T47D (cell line): Measurements from ENCODE around the gene GNG4.
"Not testable (repeated sequence)": the region's sequence is repeated elsewhere in the genome, so short reads cannot be mapped to it uniquely, and the experiment has no call there.

Source experiments
- DNase-seq, 2 experiments: peaks; one replicate each; pipeline versions ENCODE4 v3.0.0 to v3.0.0-alpha.2; 2011 to 2012; ENCODE audit warnings: low read depth in 1 of 2, low spot score in 1 of 2
- JUND ChIP-seq: IDR thresholded peaks from 2 replicates; pipeline ENCODE4 v1.6.1; 2012; ENCODE audit warnings: low read depth
- in situ Hi-C: cut with HindIII; loops from 2 replicates; pipeline ENCODE4 v1.10.0; 2016; ENCODE audit warnings: low sequenced_read_pairs, low pct_unique_long_range_greater_than_20kb

GNG4 gene

DNA sequence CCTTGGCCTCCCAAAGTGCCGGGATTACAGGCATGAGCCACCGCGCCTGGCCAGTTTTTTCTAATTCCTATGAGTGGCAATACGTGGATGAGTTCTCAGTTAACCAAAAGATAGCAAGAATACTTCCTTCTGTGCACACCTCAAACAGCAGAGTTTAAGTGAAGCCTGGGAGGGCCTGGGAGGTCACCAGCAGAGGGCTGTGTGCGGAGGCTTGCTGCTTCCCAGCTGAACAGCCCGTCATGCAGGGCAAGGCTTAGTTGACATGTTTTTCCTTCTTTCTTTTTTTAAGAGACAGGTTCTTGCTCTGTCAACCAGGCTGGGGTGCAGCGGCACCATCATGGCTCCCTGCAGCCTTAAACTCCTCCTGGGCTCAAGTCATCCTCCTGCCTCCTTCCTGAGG, 17.8 kb downstream of the GNG4 start:
- TF ChIP-seq JUND: no peak
- in situ Hi-C loops: no loop called here
- no peak for DNase-seq

DNA sequence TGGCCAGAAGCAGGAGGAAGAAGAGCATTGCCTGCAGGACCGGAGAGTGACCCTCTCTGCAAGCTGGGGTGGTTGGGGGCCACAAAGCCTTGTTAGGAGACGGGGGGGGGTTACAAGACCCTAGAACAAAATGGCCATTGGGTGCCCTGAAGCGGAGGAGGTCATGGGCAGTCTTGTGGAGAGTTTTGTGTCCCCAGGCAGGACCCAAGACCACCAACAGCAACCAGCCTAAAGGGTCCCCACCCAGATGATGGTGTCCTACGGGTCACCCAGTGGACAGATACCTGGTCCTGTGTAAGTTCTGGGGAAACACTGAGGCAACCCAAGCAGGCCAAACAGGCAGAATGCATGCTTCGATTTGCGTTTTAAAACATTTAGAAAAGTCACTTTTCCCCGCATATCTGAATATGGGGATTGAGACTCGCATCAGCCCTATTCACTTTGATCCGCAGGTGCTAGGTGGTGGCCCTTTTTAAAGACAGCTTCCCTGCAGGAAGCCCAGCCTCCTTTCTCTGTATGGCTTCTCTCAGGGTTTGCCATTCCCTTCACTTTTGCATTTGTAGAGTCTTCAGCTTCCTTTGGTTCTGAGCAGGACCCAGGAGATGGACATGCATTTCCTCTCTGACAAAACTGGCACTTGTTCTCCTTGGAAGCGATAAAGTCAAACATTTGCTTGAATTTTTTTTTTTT, 21.1 kb downstream of the GNG4 start:
- DNase-seq: no peak
- in situ Hi-C loops: no loop called here
- TF ChIP-seq JUND: no peak

DNA sequence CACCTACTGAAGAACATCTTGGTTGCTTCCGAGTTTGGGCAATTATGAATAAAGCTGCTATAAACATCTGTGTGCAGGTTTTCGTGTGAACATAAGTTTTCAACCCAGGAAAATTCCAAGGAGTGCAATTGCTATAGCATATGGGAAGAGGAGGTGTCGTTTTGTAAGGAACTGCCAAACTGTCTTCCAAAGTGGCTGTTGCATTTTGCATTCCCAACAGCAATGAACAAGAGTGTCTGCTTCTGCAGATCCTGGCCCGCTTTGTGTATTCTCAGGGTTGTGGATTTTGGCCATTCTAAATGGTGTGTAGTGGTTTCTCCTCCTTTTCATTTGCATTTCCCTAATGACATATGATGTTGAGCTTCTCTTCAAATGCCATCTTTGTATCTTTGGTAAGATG, 23.8 kb downstream of the GNG4 start:
- no peak for DNase-seq
- in situ Hi-C loops: no loop called here
- no peak for TF ChIP-seq JUND

DNA sequence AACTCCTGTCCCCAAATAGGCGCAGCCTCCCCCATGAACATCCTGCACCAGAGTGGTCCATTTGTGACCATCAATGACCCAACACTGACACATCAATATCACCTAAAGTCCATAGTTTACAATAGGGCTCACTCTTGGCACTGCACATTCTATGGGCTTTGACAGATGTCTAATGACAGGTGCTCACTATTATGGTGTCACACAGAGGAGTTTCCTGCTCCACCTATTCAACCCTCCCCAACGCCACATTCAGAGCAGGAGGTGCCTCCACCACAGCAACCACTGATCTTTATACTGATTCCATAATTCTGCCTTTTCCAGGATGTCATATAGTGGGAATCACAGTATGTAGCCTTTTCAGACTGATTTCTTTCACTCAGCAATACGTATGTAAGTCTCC, 24.2 kb downstream of the GNG4 start:
- in situ Hi-C loops: no loop called here
- no peak for DNase-seq
- TF ChIP-seq JUND: no peak

DNA sequence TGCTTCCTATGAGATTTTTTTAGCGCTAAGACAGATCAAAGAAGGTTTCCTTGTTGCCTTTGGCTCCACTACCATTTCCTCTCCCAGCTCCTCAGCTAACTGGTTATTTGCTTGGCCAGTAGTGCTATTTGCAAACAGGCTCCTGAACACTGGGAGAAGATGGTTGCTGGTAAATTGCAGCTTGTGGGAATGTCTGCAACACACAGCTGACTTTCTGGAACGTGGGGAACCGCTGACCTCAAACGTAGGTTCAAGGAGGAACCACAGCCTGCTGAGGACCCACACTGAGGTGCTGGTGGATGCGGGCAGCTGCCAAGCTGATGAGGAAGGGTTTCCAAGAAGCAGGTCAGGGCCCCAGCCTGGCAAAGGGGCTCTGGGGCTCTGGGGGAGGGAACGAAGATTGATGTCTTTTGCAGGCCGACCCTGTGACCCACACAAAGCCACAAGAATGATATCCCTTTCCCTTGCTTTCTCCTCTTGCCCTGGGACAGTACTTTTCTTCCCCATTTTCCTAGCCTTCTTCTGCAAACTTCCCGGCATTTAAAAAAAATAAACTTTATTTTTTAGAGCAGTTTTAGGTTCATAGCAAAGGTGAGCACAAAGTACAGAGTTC, 24.8 kb downstream of the GNG4 start:
- DNase-seq: peak in 1 of 2 experiments; percentile 29
- in situ Hi-C loops: no loop called here
- no peak for TF ChIP-seq JUND

DNA sequence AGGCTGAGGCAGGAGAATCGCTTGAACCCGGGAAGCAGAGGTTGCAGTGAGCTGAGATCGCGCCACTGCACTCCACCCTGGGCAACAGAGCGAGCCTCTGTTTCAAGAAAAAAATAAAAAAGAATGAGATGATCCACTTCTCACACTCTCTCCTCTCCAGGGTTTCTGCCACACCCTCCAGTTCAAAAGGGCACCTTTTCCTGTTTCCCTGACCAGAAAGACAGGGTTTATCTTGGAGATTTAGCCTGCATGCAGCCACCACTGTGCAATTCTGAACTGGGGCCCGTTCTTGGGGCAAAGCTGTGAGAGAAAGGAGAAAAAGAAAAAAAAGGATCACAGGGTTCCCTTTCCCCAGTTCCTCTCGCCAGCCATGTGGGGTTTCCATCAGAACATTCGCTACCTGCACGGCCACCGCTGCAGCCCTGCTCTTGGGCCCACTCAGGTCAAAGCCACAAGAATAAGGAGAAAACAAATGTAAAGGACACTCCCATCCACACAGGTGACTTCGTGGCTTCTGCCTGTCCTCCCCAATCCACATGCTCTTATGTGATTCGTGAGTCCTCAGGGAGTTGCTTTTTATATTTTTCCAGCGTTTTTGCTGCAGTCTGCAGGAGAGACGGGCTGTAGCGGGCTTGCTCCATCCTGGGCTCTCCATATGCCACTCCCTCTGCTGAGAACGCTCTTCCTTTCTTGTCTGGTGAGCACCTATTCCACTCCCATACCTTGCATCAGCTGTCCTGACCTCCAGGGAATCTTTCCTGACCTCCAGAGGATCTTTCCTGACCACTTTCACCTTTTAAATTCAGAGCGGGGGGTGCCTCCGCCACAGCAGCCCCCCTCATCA, 26.4 kb downstream of the GNG4 start:
- in situ Hi-C loops: no loop called here
- no peak for TF ChIP-seq JUND
- no peak for DNase-seq

DNA sequence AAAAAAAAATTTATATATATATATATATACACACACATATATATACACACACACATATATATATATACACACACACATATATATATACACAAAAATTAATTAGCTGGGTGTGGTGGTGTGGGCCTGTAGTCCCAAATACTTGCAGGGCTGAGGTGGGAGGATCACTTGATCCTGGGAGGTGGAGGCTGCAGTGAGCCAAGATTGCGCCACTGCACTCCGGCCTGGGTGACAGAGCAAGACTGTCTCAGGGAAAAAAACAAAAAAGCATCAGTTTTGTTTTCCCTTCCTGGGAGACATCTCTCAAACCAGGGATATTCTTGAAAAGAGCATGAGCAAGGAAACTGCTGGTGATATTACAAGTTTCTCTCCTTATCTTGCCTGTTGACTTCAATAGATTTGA, 30.4 kb downstream of the GNG4 start:
- DNase-seq, in situ Hi-C loops: not testable (repeated sequence)

DNA sequence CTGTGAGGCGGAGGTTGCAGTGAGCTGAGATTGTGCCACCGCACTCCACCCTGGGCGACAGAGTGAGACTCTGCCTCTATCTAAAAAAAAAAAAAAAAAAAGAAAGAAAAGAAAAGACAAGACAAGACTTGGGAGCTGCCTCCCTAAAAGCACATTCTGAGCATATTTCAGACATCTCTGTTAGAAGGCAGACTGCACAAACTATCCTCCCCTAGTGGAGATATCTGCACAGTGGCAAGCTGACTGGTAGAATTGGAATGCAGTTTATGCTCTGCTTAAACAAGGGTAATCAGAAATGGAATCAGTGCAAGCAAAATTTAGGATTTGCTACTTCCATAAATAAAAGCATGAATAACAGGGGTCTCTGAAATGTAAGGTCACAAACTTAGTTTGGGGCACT, 31.8 kb downstream of the GNG4 start:
- in situ Hi-C loops: no loop called here
- DNase-seq: peak in 1 of 2 experiments; percentile 37
- no peak for TF ChIP-seq JUND

DNA sequence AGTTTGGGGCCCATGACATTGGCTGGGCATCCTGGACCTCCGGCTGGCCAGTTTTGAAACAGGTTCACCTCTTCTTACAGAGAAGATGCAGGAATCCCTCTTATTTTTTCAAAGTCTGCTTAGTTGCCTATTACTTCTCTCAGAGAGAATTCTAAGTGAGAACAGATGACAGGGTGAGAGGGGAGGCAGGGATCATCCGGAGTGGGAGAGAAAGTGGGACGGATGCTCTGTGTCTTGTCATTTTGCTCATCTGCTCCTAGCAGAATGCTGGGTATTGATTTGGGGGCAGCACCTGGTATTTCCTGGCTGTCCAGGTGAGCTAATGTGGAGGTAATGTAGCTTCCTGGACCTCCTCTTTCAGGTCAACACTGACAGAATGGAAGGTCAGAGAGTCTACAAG, 32.4 kb downstream of the GNG4 start:
- DNase-seq: no peak
- in situ Hi-C loops: no loop called here
- TF ChIP-seq JUND: no peak

DNA sequence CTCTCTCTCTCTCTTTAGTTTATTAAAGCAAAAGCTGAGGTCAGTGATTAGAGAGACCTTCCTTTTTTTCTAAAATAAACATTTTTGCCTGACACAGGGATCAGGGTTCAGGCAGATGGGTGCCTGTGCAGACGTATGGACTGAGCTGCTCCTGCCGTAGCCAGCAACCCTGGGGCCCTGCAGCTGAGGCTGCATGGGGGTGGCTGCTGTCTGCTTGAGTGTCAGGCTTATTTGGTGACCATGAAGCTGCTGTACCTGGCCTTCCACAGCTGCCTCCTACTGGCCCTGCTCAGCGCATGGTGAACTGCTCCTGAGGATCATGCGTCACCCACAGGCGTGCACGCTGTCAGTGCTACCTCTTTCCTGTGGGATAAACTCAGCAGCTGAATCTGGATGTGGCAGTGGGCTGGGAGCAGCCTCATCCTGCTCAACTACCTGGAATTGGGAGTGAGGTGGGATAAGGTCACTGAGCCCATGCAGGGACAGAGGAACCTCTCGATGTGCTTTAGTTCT, 35.1 kb downstream of the GNG4 start:
- TF ChIP-seq JUND: no peak
- DNase-seq: no peak
- in situ Hi-C loops: no loop called here

DNA sequence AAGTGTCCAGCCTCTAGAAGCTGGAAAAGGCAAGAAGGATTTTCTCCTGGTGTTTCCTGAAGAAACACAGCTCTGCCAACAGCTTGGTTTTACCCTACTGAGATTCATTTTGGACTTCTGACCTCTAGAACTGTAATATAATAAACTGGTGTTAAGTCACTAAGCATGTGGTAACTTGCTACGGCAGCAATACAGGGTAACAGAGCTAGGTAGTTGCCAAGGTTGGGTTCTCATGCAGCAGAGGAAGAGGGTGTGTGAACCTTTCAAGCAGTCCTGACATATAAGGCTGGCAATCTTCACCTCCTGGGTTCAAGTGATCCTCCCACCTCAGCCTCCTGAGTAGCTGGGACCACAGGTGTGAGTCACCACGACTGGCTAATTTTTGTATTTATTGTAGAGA, 36.0 kb downstream of the GNG4 start:
- in situ Hi-C loops: no loop called here
- DNase-seq: no peak
- no peak for TF ChIP-seq JUND

DNA sequence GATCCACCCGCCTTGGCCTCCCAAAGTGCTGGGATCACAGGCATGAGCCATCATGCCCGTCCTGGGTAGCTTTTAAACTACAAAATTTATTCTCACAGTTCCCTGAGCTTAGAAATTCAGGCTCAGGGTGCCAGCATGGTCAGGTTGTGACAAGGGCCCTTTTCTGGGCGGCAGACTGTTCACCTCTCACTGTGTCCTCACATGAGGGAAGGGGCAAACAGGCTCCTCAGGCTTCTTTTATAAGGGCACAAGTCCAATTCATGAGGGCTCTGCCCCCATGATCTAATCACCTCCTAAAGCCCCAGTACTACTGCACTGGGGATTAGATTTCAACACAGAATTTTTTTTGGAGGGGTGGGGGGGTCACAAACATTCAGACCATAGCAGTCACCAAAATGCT, 36.8 kb downstream of the GNG4 start:
- no peak for DNase-seq
- in situ Hi-C loops: no loop called here
- no peak for TF ChIP-seq JUND

DNA sequence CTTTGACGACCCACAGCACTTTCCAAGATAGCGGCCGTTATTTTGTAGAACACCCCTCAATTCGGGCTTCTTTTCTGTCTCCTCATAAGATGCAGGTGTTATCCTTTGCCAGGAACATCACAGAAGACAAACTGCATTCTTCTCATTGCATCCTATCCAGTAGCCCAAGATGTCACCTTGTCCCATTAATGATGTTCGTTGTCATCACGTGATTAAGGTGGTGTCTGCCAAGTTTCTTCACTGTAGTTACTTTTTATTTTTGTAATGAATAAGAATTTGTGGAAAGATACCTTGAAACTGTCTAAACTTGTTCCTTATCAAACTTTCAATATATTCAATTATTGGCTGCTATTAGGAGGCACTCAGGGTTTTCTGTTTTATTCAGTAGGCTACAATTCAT, 39.4 kb downstream of the GNG4 start:
- in situ Hi-C loops: no loop called here
- no peak for DNase-seq
- TF ChIP-seq JUND: no peak
